Chondrocyte (in vitro differentiated cells): ENCODE measurements around the gene TBC1D8B. TPM values are rescaled to one million over a fixed set of nuclear protein-coding genes. Genes with fewer than 3 reads are reported as not detected.
"Not testable (repeated sequence)": the region's sequence is repeated elsewhere in the genome, so short reads cannot be mapped to it uniquely, and the experiment has no call there.

ENCODE experiments used
- DNase-seq: peaks from one replicate; pipeline ENCODE4 v3.0.0; 2021; ENCODE audit warnings: mixed read lengths, low spot score
- H3K27ac Mint-ChIP-seq: one replicate; pipeline ENCODE4 v1.8.0; 2021; ENCODE audit warnings: mild to moderate bottlenecking, moderate library complexity, mixed read lengths; ENCODE audit not compliant: unreplicated experiment
- H3K27me3 Mint-ChIP-seq: 2 replicates; pipeline ENCODE4 v1.8.0; 2021; ENCODE audit warnings: low read depth, mixed read lengths
- H3K36me3 Mint-ChIP-seq: 2 replicates; pipeline ENCODE4 v1.8.0; 2021; ENCODE audit warnings: low read depth, mixed read lengths
- H3K4me1 Mint-ChIP-seq: 2 replicates; pipeline ENCODE4 v1.8.0; 2021; ENCODE audit warnings: low read depth, mild to moderate bottlenecking, mixed read lengths
- H3K4me3 Mint-ChIP-seq: one replicate; pipeline ENCODE4 v1.8.0; 2021; ENCODE audit warnings: mild to moderate bottlenecking, moderate library complexity, mixed read lengths; ENCODE audit not compliant: unreplicated experiment
- H3K9me3 Mint-ChIP-seq: 2 replicates; pipeline ENCODE4 v1.8.0; 2021; ENCODE audit warnings: low read depth, mixed read lengths
- CTCF ChIP-seq: fragments of 200-600 bp; sonication (generic); IDR thresholded peaks from 2 replicates; pipeline ENCODE4 v1.5.0; 2021; ENCODE audit warnings: antibody characterized with exemption, mild to moderate bottlenecking, moderate library complexity
- total RNA-seq: library from RNA; stranded (reverse); gene quantifications from 3 replicates; pipeline ENCODE4 v1.2.1, GENCODE V29; 2021

The TBC1D8B gene
- total RNA-seq, 1 donor from 2014 or later = 15.7 TPM

- H3K4me1 Mint-ChIP-seq = no peaks in the 10 kb centered on the region
- H3K36me3 Mint-ChIP-seq = peaks cover 8% of the 10 kb centered on the region
- DNase-seq = no peak
Observed at GRCh38 chrX:106862972-106863688, 60.7 kb downstream of the TBC1D8B start.

GRCh38 chrX:106863697-106864096 is 61.2 kb downstream of the TBC1D8B start:
- H3K27ac Mint-ChIP-seq = no peak overlapping the region
- peaks cover 8% of the 10 kb centered on the region for H3K36me3 Mint-ChIP-seq
- peaks cover 2% of the 10 kb centered on the region for H3K27me3 Mint-ChIP-seq
- H3K9me3 Mint-ChIP-seq = peaks cover 20% of the 10 kb centered on the region
- H3K4me3 Mint-ChIP-seq = no peak overlapping the region
- H3K4me1 Mint-ChIP-seq = no peaks in the 10 kb centered on the region
- peak; percentile 87 for DNase-seq
- TF ChIP-seq CTCF = no peak

More at GRCh38 chrX:106862972-106863688, 60.7 kb downstream of the TBC1D8B start:
- Mint-ChIP-seq H3K9me3 (peaks cover 23% of the 10 kb centered on the region), H3K27ac (no peak overlapping the region), H3K4me3 (no peak overlapping the region), H3K27me3 (peaks cover 2% of the 10 kb centered on the region)
- TF ChIP-seq CTCF = peak; percentile 55

- H3K4me3 Mint-ChIP-seq, H3K9me3 Mint-ChIP-seq, H3K27ac Mint-ChIP-seq, DNase-seq, H3K4me1 Mint-ChIP-seq, H3K27me3 Mint-ChIP-seq, H3K36me3 Mint-ChIP-seq: not testable (repeated sequence)
Observed at GRCh38 chrX:106872796-106873195, 70.3 kb downstream of the TBC1D8B start.

GRCh38 chrX:106874075-106874474 is 71.6 kb downstream of the TBC1D8B start:
- Mint-ChIP-seq H3K4me3 (no peak overlapping the region), H3K36me3 (peaks cover 13% of the 10 kb centered on the region), H3K27ac (no peak overlapping the region), H3K9me3 (peaks cover 4% of the 10 kb centered on the region), H3K27me3 (no peaks in the 10 kb centered on the region), H3K4me1 (no peaks in the 10 kb centered on the region)
- DNase-seq = no peak
- TF ChIP-seq CTCF = peak; percentile 85

GRCh38 chrX:106875151-106875550 is 72.7 kb downstream of the TBC1D8B start:
- H3K4me3 Mint-ChIP-seq = no peak overlapping the region
- peaks cover 13% of the 10 kb centered on the region for H3K36me3 Mint-ChIP-seq
- DNase-seq = no peak
- no peak overlapping the region for H3K27ac Mint-ChIP-seq
- peaks cover 12% of the 10 kb centered on the region for H3K9me3 Mint-ChIP-seq
- TF ChIP-seq CTCF = no peak
- H3K27me3 Mint-ChIP-seq = no peaks in the 10 kb centered on the region
- H3K4me1 Mint-ChIP-seq = no peaks in the 10 kb centered on the region

GRCh38 chrX:106889468-106889867 is 87.0 kb downstream of the TBC1D8B start:
- no peaks in the 10 kb centered on the region for H3K36me3 Mint-ChIP-seq
- peaks cover 10% of the 10 kb centered on the region for H3K9me3 Mint-ChIP-seq
- H3K27me3 Mint-ChIP-seq = peaks cover 5% of the 10 kb centered on the region
- H3K27ac Mint-ChIP-seq = no peak overlapping the region
- no peak overlapping the region for H3K4me3 Mint-ChIP-seq
- peaks cover under 1% of the 10 kb centered on the region for H3K4me1 Mint-ChIP-seq
- TF ChIP-seq CTCF = no peak
- DNase-seq = no peak
